ENCODE results near the gene COX7A2. TPM values are rescaled to one million over a fixed set of nuclear protein-coding genes. Genes with fewer than 3 reads are reported as not detected.

The COX7A2 gene, protein sequence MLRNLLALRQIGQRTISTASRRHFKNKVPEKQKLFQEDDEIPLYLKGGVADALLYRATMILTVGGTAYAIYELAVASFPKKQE
- 254 and 257 TPM in 2 replicates for total RNA-seq

DNA sequence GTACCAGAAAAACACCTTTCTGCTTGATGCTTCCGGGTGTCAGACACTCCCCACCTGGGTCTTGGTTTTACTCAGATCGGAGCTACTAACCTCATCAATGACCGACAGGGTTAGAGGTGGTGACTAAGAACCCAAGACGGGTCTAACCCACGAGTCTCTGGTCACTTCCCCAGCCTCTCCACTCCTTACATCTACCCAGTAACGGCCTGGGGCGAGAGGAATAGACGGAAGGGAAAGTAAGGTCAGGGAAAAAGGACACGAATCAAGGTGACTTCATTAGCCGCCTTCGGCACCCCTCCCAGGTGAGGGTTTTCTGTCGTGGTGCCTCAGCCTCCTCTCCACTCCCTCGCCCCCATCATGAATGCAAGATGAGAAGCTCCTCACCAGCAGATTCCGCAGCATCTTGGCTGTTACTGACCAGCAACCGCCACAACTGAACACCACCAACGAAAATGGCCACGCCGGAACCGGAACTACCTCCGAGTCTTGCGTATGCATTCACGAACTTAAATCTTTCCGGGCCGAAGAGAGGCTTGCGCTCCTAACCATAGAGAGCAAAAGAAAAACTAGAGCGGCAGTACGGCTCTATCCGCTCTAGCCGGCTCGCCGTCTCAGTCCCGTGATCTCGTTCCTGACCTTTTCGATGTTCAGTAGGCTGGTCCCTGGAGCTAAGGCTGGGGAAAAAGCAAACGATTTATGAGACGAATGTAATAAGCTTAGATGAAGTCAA is at the start of gene COX7A2:
Gene COX7A2, minus strand, starts transcription at position 469 of the 730 bp plus-strand sequence. Its CDS starts 67 bp downstream, at position 402.

GRCh38 chr6:75284632-75285282 is 41.2 kb upstream of the COX7A2 start, which contains the start of gene TMEM30A:
TMEM30A (minus strand) TSS chr6:75284792; CDS start chr6:75284638, 154 bp downstream.

DNA sequence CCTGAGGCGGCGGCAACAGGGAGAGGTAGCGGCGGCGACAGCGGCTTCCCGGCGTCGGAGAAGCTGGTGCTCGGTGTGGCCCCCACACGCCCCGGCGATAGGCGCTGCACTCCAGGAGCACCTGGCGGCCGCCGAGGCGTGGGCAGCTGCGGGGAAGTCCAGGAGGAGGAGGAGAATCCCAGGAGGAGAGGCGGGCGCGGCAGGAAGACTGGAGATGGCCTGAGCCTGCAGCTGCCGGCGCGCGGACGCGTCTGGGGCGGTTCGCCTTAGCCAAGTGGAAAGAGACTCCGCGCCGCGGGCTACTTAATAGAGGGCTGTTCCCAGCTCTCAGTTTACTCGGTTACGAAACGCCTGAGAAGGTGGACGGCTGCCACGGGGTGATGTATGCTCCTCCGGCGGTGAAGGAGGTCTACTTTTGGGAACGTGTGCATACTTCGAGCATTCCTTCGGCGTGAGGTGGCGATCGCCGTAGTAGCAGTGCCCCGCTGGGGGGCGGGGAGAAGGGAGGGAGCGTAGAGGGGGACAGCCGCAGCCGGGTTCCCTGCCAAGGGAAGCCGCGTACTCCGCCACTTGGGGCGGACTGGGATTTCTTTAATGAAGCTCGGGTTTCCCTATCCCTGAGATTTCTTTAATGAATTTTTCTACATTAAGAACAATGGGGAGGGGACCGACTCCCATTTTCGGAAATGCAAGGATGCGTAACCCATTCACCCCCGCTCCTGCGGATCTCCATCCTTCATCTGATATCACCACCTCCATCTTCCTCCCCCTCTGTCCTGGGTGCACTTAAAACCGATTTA is 37.6 kb downstream of the COX7A2 start, which contains the start of gene COL12A1:
Gene COL12A1, minus strand, starts transcription at position 278 of the 800 bp plus-strand sequence. CDS start 3,261 bp downstream, outside the sequence.

Other genes with a start within 250 kb of the COX7A2 start
- gene COL12A1, start 37.7 kb downstream of the COX7A2 start, total RNA-seq = 170 and 390 TPM in 2 replicates
- gene TMEM30A, start 41.0 kb upstream of the COX7A2 start, total RNA-seq = 47.6 and 58.0 TPM in 2 replicates
- 0.43 and 2.0 TPM in 2 replicates for gene FILIP1, start 250.0 kb upstream of the COX7A2 start, total RNA-seq